Limb (tissue), 2 donors: Measurements from ENCODE around the gene LASP1.
"Not testable (repeated sequence)": the region's sequence is repeated elsewhere in the genome, so short reads cannot be mapped to it uniquely, and the experiment has no call there.

Experiments used
- DNase-seq, 2 donors: peaks; one replicate each; pipeline ENCODE4 v3.0.0-alpha.2; 2016; ENCODE audit errors: extremely low spot score in 2 of 2

LASP1 gene

DNA sequence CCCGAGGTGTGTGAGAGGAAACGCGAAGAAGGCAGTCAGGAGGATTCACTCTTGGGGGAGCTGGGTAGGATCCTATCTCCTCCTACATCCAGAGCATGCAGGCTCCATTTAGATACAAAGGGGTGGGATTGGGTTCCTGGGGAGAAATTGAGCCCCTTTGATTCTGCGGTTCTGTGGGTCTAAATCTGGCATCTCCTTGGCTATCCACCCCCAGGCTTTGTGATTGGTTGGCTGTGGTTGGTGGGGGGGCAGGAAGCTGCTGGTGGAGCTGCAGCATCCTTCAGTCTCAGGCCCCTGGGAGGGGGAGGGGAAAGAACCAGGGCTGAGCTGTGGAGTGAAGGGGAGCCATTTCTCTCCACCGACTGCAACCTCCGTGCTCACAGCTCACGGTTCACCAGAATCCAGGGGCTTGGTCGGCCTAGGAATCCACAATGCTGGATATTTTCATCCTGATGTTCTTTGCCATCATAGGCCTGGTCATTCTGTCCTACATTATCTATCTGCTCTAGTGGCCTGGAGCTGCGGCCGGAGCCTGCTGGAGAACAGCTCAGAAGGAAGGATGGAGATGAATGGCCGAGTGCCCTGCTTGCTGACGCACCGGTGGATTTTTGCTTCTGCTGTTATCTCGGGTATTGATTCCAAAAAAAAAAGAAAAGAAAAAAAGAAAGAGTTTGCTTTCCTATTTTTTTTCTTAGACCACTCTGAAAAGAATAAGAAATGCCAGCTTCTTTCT is 55.6 kb downstream of the LASP1 start, which contains the start of gene LASP1NB:
Gene LASP1NB, plus strand, starts transcription at position 352 of the 733 bp plus-strand sequence.
- DNase-seq, result peak in 1 of 2 donors; percentile 83

DNA sequence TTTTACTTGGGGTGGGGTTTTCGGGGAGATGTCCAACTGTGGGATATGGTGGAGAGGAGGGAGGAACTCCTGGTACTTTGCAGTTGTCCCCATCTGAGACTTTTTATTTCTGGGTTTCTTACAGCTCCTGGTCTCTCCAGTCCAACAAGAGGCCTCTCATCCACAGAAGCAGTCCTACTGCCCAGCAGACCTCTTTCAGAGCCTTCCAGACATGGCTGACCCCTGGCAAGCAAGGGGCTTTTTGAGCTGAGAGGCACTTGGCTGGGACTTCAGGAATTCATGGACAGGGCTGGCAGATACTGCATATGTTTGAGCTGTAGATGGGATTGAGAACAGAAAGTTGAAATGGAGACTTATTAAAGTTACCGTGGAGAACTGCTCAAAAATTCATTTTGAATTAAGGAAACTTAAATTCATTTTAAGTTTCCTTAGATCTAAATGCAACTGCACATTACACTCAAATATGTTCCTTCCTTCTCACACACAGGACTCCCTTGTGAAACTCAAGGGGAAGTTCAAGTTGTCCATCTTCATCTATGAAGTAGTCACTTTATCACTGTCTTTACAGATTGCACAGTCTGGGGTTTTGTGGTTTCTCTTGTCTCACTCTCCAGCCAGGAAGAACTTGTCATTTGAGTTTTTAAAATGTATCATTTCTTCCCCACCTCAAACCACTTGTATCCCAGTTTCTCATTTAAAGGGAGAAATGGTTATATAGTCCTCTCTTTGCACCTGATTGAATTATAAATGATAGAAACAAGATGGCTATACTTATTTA is 56.6 kb downstream of the LASP1 start:
- no peak for DNase-seq

DNA sequence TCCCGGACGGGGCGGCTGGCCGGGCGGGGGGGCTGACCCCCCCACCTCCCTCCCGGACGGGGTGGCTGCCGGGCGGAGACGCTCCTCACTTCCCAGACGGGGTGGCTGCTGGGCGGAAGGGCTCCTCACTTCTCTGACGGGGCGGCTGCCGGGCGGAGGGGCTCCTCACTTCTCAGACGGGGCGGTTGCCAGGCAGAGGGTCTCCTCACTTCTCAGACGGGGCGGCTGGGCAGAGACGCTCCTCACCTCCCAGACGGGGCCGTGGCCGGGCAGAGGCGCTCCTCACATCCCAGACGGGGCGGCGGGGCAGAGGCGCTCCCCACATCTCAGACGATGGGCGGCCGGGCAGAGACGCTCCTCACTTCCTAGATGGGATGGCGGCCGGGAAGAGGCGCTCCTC is 60.9 kb downstream of the LASP1 start:
- DNase-seq, result not testable (repeated sequence)

DNA sequence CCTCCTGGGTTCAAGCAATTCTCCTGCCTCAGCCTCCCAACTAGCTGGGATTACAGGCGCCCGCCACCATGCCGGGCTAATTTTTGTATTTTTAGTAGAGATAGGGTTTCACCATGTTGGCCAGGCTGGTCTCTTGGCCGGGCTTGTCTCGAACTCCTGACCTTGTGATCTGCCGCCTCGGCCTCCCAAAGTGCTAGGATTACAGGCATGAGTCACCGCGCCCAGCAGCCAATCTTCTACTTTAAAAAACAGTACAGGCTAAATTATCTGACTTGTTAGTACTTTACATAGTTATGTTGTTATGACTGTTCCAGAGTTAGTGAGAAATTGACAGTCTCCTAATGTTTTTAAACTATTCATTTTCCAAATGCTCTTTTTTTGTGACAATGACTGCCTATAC is 64.1 kb downstream of the LASP1 start:
- not testable (repeated sequence) for DNase-seq

DNA sequence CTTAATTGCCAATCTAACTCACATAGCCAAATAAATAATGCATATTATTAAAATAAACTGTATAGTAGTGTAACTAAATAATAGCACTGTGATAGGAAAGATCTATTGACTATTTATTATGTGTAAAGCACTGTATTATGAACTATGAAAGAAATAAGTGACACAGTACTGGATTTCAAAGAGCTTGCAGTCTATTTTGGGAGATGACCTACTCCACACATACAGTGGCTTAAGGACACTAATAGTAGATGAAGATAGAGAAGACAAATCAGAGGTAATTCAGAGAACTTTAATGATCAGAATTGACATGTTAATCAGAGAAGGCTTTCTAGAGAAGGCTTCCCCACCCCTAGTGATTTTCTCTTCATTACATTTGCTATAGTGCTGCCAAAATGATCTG is 70.1 kb downstream of the LASP1 start:
- DNase-seq, result no peak

DNA sequence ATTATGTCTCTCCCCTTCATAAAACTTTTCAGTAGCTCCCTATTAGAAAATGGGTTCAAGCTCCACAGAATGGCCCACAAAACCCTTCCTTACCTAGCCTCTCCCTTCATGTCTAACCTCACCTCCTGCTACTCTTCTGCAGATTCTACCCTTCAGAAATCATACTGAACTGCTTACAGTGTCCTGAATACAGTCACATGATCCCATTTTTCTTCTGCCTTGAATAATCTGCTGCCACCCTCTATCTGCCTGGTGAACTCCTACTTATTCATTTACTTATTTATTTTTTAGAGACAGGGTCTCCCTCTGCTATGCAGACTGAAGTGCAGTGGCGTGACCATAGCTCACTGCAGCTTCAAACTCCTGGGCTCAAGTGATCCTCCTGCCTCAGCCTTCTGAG is 70.5 kb downstream of the LASP1 start:
- no peak for DNase-seq

DNA sequence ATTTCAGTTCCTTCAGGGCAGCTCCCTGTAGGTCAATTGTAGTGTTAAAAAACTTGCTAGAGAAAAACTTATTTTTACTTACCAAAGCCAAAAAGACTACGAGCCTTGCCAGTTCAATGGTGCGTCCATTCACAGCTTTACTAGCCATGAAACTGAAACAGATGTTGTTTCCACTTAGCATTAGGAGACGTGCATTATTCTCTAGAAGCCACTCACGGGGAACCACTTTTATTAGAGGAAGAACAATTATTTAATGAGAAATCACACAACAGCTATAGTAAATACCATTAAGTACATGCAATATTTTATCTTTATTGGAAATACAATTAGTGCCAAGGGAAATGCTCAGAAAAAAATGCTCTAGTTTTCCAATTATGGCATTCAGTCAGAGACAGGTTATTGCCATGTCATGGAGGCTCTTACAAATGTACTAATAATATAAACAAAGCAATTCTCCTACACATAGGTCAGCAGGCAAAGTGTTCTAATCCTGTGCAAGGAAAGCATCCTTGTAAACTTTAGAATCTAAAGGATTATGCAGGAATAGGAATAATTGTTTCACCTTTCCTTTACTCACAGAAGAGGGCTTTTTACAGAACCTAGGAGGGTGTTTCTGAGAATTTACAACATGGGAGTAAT is 73.0 kb downstream of the LASP1 start:
- no peak for DNase-seq

DNA sequence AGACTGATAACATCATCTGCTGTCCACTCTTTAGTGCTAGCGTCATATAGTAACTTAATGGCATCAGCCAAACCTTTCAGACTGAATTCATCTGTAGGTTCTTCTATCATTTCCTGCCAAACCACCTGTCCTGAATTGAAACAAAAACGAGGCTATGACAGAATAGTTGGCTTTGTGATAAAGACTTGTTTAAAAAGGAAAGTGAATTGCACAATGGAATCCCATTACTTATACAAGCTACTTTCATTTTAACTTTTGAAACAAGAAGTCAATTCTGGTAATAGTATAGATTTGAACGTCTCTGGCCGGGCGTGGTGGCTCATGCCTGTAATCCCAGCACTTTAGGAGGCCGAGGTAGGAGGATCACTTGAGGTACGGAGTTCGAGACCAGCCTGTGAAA is 73.7 kb downstream of the LASP1 start:
- DNase-seq, result no peak

DNA sequence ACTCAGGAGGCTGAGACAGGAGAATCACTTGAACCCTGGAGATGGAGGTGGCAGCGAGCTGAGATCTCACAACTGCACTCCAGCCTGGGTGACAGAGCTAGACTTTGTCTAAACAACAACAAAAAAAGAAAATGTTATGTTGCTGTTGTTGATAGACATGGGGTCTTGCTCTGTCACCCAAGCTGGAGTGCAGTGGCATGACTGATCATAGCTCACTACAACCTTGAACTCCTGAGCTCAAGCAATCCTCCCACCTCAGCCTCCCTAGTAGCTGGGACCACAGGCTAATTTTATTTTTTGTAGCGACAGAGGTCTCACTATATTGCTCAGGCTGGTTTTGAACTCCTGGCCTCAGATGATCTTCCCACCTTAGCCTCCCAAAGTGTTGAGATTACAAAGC is 77.3 kb downstream of the LASP1 start:
- no peak for DNase-seq

DNA sequence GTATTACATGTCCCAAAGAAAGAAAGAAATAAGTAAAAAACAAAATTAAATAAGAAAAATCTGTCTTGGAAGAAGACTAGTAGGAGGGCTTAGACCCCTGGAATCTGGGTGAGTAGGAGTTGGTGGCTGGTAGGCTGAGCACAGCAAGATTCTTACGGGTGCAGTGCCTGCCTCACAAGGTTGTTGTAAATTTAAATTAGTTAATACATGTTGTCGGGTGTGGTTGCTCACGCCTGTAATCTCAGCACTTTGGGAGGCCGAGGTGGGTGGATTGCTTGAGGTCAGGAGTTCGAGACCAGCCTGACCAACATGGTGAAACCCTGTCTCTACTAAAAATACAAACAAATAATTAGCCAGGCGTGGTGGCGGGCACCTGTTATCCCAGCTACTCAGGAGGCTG is 83.9 kb downstream of the LASP1 start:
- DNase-seq, result not testable (repeated sequence)

DNA sequence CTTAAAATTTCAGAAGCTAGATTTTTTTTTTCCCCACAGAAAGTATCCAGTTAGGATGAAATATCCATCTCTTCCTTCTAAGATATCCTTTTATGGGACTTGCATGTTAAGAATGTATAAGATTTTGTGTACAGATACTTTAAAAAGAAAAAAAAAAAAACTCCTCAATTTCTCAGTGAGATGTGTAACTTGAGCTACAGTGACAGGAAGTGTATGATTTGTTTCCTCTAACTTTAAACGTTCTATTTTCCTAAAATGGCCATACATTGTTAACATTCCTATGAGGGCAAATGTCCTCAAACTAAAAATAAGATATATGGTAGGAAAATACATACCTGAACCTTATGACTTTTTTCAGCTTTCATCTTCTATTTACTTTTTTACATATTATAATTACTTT is 88.5 kb downstream of the LASP1 start:
- DNase-seq, result peak in 1 of 2 donors; percentile 22

DNA sequence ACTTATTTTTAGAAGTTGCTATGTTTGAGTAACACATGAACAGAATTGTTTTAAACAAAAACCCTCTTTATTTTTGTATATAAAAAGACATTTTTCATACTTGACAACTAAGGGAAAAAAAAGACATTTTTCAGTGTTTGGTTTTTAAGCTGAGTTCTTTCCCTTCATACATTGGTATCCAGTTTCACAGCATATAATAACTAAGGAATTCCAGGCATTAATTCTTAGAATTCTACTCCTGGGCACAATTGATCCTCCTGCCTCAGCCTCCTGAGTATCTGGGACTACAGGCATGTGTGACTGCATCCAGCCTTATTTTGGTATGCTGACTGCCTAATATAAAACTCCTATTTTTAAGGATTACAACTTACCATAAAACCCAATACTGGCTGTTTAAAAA is 88.9 kb downstream of the LASP1 start:
- DNase-seq, result no peak

DNA sequence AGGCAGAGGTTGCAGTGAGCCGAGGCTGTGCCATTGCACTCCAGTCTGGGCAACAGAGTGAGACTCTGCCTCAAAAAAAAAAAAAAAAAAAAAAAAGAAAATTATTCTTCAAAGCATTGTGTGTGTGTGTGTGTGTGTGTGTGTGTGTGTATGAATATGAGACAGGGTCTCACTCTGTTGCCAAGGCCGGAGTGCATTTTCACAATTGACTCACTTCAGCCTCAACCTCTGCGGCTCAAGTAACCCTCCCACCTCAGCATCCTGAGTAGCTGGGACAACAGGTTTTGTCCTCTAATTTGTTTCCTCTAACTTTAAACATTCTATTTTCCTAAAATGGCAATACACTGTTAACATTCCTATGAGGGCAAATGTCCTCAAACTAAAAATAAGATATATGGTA is 89.7 kb downstream of the LASP1 start:
- no peak for DNase-seq

DNA sequence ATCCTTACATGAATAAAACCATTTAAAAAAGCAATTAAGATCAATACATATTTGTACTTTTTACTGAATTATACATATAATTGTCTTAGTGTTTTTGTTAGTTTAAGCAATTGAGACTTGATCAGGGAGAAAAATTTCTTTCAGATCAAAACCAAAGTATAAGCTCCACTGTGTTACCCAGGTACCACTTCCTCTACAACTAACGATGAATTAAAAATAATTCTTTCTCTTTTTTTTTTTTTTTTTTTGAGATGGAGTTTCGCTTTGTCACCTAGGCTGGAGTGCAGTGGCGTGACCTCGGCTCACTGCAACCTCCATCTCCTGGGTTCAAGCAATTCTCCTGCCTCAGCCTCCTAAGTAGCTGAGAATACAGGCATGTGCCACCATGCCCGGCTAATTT is 90.5 kb downstream of the LASP1 start:
- DNase-seq, result no peak

DNA sequence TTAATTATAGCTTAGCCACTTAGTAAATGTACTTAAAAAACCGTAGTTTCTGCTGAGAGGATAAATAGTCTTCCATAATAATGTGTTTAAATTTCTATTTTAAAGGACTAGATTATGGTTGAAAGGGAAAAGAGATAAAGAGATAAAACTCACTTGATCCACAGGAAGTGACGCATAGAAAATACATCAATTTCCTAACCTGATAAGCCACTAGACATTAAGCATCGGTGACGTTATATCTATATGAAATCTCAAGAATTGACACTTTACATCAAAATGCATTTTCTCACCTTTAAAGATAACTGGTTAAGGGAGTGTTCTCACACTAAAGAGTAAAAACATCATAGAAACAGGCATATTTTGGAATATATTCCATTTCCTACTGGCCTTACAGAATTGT is 91.6 kb downstream of the LASP1 start:
- DNase-seq, result no peak

DNA sequence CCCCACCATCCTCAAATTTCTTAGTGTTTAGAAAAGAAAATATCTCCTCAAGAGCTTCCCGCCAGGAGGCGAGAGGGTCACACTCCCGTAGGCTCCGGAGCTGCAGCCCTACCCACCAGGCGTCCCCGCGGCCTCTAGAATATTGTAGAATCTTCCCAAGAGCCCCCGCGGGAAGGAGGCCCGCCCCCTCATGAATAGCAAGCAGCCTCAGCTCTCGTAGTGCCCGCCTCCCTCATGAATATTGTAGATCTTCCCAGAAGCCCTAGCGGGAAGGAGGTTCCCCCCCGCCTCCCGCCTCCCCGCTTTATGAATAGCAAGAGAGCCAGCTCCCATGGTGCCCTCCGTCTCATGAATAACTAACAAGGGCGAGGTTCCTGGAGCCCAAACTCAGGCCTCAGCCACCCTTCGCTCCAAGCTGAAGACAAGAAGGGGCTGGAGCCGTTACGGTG is 97.5 kb downstream of the LASP1 start, which contains the start of gene FBXO47:
Gene FBXO47, minus strand, starts transcription at position 114 of the 449 bp plus-strand sequence. CDS start 4,378 bp downstream, outside the sequence.
- peak; percentile 88 to 90 for DNase-seq

DNA sequence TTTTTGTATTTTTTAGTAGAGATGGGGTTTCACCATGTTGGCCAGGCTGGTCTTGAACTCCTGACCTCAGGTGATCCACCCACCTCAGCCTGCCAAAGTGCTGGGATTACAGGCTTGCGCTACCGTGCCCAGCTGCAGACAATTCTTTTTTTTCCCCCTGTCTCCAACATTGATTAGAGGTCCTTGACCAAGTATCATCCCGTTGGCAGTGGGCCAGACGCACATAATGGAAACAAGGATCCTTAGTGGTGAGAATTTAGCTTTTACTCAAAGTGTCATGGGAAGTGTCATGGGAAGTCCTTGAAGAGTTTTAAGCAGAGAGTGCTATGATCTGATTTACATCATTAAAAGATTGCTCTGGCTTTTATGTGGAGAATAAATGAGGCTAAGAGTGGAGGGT is 99.4 kb downstream of the LASP1 start:
- no peak for DNase-seq

DNA sequence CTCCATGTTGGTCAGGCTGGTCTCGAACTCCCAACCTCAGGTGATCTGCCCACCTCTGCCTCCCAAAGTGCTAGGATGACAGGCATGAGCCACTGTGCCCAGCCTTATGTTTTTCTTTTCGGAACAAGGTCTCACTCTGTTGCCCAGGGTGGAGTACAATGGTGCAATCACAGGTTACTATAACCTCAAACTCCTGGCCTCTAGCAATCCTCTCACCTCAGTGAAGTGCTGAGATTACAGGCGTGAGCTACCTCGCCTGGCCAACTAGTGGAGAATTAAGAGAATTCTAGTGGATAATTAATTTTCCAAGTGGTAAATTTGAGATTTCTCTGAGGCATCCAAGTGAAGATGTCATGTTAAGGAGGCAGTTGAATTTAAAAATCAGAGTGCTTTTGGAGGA is 100.3 kb downstream of the LASP1 start:
- no peak for DNase-seq

DNA sequence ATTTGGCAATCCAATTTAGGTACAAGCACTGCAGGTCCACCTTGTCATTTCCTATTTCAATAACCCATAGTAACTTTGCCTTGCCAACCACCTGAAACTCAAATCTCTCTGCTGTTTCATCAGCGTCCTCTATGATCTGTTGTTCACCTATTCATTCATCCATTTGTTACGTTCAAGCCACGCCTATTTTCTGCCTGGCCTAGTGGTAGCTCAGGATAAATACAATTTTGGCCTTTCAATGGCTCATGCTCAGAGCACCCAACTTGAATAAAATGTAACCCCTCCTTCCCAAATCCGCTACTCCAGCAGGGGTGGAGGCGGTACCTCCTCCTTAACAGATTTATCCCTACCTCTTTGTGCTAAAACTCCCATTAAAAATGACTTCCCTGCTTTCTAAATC is 100.9 kb downstream of the LASP1 start:
- no peak for DNase-seq
